LoVo (cell line): ENCODE results near the gene KRAS.
"Not testable (repeated sequence)": the region's sequence is repeated elsewhere in the genome, so short reads cannot be mapped to it uniquely, and the experiment has no call there.

ENCODE experiments used
- DNase-seq: peaks from one replicate; pipeline ENCODE4 v3.0.0-alpha.2; 2016; ENCODE audit warnings: low spot score

The KRAS gene

GRCh38 chr12:25250744-25251730 is at the start of gene KRAS:
TSS of gene KRAS (minus strand) at chr12:25250929.
- DNase-seq: peak; percentile 99

GRCh38 chr12:25296381-25296780 is 45.7 kb upstream of the KRAS start:
- DNase-seq: no peak

GRCh38 chr12:25295361-25295760 is 44.6 kb upstream of the KRAS start:
- no peak for DNase-seq

DNA sequence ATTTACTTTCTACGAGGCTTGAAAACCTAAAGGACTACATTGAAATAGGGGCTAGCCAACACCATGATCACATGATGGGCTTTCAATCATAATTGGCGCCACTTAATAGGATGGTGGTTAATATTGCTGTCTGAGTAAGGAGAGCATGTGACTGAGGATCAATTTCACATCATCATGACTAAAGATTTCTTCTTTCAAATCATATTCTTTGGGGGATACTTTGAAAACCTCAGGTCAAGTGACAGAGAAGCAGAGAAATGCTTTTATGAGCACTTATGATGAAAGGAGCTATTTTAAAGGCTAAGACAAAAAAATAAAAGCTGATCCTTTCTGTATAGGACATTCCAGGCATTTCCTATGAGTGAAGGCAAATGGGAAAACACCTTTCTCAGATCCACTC is 42.9 kb upstream of the KRAS start:
- no peak for DNase-seq

DNA sequence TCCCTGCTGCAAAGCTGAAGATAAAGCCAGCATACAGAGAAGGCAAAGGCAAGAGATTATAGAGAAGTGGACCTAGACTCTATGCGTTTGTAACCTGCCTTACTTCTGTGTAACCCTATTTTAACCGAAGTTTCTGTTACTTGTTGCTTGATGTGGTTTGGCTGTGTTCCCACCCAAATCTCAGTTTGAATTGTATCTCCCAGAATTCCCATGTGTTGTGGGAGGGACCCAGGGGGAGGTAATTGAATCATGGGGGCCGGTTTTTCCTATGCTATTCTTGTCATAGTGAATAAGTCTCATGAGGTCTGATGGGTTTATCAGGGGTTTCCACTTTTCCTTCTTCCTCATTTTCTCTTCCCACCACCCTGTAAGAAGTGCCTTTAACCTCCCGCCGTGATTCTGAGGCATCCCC is 42.1 kb upstream of the KRAS start:
- DNase-seq: not testable (repeated sequence)

- DNase-seq: no peak
These were observed 36.9 kb upstream of the KRAS start for GRCh38 chr12:25287610-25288009.

GRCh38 chr12:25286837-25287236 is 36.1 kb upstream of the KRAS start:
- peak; percentile 45 for DNase-seq

DNA sequence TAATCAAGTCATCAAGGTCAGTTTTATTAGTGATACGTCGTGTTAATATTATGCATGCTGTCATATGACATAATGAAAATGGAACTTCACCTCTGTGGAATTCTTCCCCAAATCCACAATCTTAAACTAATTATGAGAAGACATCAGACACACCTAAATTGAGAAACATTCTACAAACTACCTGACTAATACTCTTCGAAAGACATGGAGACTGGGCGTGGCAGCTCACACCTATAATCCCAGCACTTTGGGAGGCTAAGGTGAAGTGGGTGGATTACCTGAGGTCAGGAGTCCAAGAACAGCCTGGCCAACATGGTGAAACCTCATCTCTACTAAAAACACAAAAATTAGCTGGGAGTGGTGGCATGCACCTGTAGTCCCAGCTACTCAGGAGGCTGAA is 33.3 kb upstream of the KRAS start:
- DNase-seq: peak; percentile 20

- no peak for DNase-seq
These were observed 32.3 kb upstream of the KRAS start for GRCh38 chr12:25283006-25283405.

- DNase-seq: no peak
These were observed 29.4 kb upstream of the KRAS start for GRCh38 chr12:25280082-25280481.

DNA sequence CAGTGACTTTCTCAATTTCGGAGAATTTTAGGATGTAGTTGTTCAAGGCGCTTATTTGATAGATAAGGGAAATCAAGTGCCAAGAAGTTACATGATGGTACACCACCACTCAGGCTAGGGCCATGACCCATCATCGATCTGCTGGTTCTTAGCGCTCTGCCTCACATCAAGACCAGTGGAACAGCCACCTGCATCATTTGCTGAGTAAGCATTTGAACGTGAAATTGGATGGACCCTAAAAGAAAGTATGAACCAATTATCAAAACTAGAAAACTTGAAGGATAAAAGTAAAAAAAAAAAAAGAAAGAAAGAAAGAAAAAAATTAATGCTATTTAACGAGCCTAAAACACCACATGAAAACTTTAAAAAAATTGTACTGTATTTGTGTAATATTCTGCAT is 27.5 kb upstream of the KRAS start:
- DNase-seq: no peak

GRCh38 chr12:25276199-25276937 is 25.6 kb upstream of the KRAS start:
- DNase-seq: peak; percentile 90

DNA sequence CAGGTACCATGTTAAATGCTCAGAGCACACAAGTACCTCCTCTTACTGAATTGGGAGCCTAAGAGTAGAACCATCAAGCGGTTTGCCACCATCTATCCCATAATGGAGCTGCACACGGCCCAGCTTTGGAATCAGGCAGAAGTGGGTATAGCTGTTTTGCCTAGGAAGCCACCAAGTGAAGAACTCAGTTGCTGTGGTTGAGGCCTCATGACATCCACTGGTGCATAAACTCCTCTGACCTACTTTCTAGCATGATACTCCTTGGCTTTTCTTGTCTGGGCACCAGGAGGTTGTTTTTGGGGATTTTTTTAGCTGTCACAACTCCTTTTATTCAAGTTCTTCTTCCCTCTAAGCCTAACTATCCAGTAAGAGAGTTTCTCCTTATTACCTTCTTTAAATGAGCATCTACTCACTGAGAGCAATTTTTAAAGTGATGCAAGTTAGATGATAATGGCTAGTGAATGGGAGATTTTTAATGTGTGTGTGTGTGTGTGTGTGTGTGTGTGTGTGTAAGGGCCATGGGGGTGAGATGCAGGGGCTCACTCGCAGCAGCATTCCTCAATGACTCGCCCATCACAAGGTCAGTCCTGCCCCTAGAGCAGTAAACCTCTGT is 20.9 kb upstream of the KRAS start:
- no peak for DNase-seq

- no peak for DNase-seq
These were observed 19.0 kb upstream of the KRAS start for GRCh38 chr12:25269701-25270100.

- no peak for DNase-seq
These were observed 15.8 kb upstream of the KRAS start for GRCh38 chr12:25266497-25266896.

DNA sequence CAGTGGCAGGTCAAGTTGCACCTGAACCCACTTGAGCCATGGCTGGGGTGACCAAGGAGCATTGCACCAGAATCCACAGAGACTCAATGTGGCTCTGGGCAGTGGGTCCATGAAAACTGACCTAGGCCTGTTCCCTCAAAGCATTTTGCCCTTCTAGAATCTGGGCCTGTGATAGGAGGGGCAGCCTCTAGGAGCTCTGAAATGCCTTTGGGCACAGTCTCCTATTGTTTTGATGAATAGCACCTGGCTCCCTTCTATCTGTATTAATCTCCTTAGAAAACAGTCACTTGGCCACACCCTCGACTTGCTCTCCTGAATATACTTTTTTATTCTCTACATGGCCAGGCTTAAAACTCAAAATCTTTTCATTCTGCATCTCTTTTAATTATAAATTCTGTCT is 14.1 kb upstream of the KRAS start:
- DNase-seq: no peak

GRCh38 chr12:25264114-25264513 is 13.4 kb upstream of the KRAS start:
- DNase-seq: no peak

DNA sequence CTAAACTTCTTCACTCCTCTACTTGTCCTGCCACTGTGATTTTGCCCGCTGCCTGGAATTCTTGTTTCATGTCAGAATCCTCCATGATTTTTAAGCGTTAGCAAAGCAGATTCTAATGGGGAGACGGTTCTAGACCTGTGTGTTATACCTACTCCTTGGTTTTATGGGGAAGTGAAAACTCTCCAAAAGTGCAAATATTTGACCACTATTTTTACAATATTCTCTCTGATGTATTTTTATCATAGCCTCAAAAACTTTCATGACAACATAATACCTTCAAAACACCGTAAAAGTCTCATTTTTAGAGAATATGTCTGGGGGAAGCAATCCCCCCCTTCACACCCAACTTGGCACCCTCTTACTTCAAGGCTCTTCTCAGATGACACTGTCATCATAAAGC is 12.9 kb upstream of the KRAS start:
- DNase-seq: no peak

- no peak for DNase-seq
These were observed 11.8 kb upstream of the KRAS start for GRCh38 chr12:25262389-25263074.

- no peak for DNase-seq
These were observed 7.0 kb upstream of the KRAS start for GRCh38 chr12:25257590-25258324.

- no peak for DNase-seq
These were observed 6.1 kb upstream of the KRAS start for GRCh38 chr12:25256826-25257225.
